ENCODE data around the gene RAMP3.

DNA sequence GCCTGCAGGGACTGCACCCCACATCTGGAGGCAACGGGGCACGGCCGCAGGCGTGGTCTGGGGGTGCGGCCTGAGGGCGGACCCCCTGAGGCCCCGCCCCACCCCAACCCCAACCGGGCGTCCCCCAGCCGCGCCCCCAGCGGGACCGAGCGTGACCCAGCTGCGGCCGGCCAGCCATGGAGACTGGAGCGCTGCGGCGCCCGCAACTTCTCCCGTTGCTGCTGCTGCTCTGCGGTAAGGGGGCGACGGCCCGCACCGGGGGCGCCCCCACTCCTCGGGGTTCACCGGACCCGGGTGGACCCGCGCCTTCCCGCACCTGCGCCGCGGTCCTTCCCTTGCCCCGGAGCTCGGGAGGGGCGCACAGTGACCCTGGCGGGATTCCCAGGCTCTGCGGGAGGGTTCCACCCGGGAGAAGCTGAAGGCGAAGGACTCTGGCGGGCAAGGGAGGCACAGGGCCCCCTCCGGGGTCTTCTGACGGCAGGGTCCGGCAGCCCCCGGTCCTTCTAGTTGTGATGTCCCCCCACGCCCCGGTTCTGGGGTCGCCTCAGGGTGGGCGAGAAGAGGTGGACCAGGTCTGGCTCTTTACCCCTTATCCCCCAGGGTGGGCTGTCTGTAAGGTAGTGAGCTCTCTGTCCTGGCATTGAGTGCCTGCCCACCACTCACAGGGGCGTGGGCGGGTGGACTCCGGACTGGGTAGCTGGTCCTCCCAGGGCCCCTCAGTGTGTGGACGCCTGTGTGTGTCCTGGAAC is at the start of gene RAMP3:
- TF ChIP-seq, protein P1, sequence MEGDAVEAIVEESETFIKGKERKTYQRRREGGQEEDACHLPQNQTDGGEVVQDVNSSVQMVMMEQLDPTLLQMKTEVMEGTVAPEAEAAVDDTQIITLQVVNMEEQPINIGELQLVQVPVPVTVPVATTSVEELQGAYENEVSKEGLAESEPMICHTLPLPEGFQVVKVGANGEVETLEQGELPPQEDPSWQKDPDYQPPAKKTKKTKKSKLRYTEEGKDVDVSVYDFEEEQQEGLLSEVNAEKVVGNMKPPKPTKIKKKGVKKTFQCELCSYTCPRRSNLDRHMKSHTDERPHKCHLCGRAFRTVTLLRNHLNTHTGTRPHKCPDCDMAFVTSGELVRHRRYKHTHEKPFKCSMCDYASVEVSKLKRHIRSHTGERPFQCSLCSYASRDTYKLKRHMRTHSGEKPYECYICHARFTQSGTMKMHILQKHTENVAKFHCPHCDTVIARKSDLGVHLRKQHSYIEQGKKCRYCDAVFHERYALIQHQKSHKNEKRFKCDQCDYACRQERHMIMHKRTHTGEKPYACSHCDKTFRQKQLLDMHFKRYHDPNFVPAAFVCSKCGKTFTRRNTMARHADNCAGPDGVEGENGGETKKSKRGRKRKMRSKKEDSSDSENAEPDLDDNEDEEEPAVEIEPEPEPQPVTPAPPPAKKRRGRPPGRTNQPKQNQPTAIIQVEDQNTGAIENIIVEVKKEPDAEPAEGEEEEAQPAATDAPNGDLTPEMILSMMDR (IDR thresholded peaks at IDR 0.05) = no peak
- no peak for TF ChIP-seq POLR2A (IDR thresholded peaks at IDR 0.05)
